T-helper 1 cell treated with Interleukin-12 subunit alpha and Interleukin-12 subunit beta and Interleukin-4 antibody, amounts not matched to agents 30 μg/mL and 1 μg/mL, for 36 hours (primary cell): Measurements from ENCODE around the gene LILRB1.
"Not testable (repeated sequence)": the region's sequence is repeated elsewhere in the genome, so short reads cannot be mapped to it uniquely, and the experiment has no call there.

Source experiments
- H3K27ac Mint-ChIP-seq: one replicate; pipeline ENCODE4 v1.8.0; 2021; ENCODE audit warnings: mild to moderate bottlenecking, mixed read lengths
- H3K27me3 Mint-ChIP-seq: one replicate; pipeline ENCODE4 v1.8.0; 2021; ENCODE audit warnings: low read depth, mixed read lengths
- H3K36me3 Mint-ChIP-seq: one replicate; pipeline ENCODE4 v1.8.0; 2021; ENCODE audit warnings: low read depth, mixed read lengths
- H3K4me1 Mint-ChIP-seq: one replicate; pipeline ENCODE4 v1.8.0; 2021; ENCODE audit warnings: low read depth, mixed read lengths
- H3K4me3 Mint-ChIP-seq: one replicate; pipeline ENCODE4 v1.8.0; 2021; ENCODE audit warnings: mild to moderate bottlenecking, moderate library complexity, mixed read lengths
- H3K9me3 Mint-ChIP-seq: one replicate; pipeline ENCODE4 v1.8.0; 2021; ENCODE audit warnings: mixed read lengths

The LILRB1 gene

DNA sequence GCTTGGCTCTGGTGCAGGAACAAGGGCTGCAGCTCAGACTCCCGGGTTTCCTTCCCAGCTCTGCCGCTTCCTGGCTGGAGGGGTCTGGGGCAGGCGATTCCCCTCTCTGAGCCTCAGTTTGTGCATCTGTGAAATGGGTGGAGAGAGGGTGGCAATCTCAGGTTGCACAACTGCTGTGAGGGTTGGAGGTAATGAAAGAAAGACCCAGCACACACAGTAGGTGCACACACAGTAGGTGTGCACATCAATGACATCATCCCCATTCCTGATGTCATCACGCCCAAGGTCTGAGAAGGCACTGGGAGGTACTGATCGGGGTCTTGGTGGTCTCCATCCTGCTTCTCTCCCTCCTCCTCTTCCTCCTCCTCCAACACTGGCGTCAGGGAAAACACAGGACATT is 35.2 kb downstream of the LILRB1 start:
- no peaks in the 10 kb centered on the region for H3K36me3 Mint-ChIP-seq
- H3K27me3 Mint-ChIP-seq: peaks cover 2% of the 10 kb centered on the region
- peaks cover 10% of the 10 kb centered on the region for H3K9me3 Mint-ChIP-seq
- H3K4me3 Mint-ChIP-seq: no peak overlapping the region
- no peak overlapping the region for H3K27ac Mint-ChIP-seq
- no peaks in the 10 kb centered on the region for H3K4me1 Mint-ChIP-seq

DNA sequence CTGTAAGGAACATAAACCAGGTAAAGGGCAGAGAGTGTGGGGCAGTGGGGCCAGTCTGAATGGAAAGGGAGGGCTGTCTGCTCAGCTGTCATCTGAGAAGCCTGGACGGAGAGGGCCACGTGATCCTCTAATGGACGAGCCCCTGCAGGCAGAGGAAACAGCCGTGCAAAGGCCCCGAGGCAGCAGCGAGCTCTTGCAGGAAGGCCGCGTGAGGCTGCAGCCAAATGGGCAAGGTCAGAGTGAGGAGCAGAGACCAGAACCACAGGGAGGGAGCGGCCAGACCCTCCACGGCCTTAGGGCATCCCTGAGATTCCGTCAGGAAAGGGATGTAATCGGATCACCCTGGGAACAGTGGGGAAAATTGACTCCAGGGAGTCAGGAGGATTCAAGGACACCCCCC is 36.9 kb downstream of the LILRB1 start:
- Mint-ChIP-seq H3K4me3 (no peak overlapping the region), H3K9me3 (peaks cover 10% of the 10 kb centered on the region), H3K36me3 (no peaks in the 10 kb centered on the region), H3K27me3 (peaks cover 5% of the 10 kb centered on the region), H3K27ac (no peak overlapping the region), H3K4me1 (no peaks in the 10 kb centered on the region)

DNA sequence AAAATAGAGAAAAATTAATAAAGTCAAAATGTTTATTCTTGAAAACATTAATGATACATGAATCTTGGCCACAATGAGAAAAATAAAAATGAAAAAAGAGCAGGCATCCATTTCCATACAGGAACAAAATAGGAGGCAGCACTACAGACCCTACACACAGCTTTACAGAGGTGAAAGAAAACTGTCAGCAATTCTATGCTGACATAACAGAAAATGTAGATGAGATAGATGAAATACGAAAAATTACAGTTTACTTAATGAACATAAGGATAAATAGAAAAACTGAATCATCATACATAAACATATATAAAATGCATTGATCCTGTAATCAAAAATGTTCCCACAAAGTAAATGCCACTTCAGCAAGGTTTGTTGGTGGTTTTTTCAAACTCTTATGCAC is 38.1 kb downstream of the LILRB1 start:
- Mint-ChIP-seq H3K27me3 (peaks cover 5% of the 10 kb centered on the region), H3K36me3 (no peaks in the 10 kb centered on the region), H3K4me3 (no peak overlapping the region), H3K4me1 (no peaks in the 10 kb centered on the region), H3K27ac (no peak overlapping the region), H3K9me3 (peaks cover 10% of the 10 kb centered on the region)

DNA sequence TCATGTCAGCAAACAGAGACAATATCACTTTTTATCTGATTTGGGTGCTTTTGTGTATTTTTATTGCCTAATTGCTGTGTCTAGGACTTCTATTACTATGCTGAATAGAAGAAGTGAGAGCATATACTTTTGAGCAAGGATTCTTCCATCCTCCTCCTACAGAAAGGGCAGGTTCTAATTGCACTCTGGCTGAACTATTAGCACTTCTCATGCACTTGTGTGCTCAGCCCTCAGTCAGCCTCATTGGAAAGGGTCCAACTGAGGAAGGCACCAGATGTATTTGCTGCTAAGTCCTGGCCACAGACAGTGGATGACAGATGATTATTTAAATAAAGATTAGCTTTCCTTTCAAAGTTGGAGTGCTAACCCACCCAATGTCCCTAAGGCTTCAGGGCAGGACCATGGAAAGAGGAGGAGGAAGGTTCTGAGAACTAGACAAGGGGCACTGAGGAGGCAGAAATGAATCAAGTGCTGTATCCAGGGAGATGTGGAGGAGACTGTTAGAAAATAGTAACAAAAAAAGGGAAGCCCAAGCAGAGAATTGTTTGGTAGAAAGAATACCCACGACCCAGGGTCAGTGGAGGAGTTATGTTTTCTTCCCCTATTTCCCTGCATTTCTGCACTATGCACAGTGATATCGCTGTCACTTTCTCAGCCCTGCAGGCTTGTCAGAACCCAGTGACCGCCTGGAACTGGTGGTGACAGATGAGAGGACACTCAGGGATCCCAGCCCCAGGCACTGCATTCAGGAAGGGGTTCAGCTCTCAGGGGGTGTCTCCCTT is 40.5 kb downstream of the LILRB1 start:
- Mint-ChIP-seq H3K36me3 (no peaks in the 10 kb centered on the region), H3K9me3 (peaks cover 10% of the 10 kb centered on the region), H3K4me1 (peaks cover 2% of the 10 kb centered on the region), H3K27me3 (peaks cover 5% of the 10 kb centered on the region), H3K4me3 (no peak overlapping the region), H3K27ac (no peak overlapping the region)

DNA sequence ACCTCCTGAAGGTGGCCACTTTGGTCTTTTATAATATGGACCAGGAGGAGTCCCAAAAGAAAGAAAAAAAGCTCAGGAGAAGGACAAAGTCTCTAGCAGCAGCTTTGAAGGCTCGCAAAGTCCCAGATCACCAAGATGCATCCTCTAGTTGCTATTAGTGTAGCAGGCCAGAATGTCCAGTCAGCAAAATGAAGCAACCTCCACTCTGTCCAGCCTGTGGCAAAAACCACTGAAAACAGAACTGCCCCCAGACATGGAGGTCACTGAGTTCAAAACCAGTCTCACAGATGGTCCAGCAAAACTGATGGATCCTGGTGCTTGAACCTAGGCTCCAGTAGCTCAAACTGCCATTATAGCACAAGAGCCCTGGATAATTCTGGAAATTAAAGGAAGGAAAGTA is 42.9 kb downstream of the LILRB1 start:
- Mint-ChIP-seq H3K9me3 (peaks cover 6% of the 10 kb centered on the region), H3K27me3 (peaks cover 5% of the 10 kb centered on the region), H3K4me3 (no peak overlapping the region), H3K36me3 (no peaks in the 10 kb centered on the region), H3K4me1 (peaks cover 2% of the 10 kb centered on the region), H3K27ac (no peak overlapping the region)

DNA sequence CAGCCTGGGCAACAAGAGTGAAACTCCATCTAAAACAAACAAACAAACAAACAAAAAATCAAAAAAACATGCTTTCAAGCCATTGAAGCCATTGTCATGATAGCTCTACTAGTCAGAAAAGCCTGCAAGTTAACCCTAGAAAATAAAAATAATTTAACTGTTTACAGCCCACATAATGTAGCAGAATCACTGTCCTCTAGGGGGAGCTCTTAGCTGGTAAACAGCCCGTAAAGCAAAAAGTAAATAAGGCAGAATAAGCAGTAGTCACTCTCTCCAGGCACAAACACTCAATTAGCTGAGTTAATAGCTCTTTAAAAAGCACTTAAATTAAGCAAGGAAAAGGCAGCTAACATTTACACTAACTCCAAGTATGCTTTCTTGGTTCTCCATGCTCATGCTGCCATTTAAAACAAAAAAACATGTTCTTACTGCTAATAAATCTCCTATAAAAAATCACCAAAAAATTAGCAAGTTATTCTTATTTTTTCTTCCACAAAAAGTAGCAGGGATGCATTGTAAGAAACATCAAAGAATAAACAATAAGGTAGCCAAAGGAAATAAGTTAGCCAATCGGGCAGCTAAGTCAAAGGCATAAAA is 43.8 kb downstream of the LILRB1 start:
- no peak overlapping the region for H3K4me3 Mint-ChIP-seq
- no peaks in the 10 kb centered on the region for H3K9me3 Mint-ChIP-seq
- no peaks in the 10 kb centered on the region for H3K36me3 Mint-ChIP-seq
- H3K4me1 Mint-ChIP-seq: peaks cover 2% of the 10 kb centered on the region
- peaks cover 5% of the 10 kb centered on the region for H3K27me3 Mint-ChIP-seq
- no peak overlapping the region for H3K27ac Mint-ChIP-seq

DNA sequence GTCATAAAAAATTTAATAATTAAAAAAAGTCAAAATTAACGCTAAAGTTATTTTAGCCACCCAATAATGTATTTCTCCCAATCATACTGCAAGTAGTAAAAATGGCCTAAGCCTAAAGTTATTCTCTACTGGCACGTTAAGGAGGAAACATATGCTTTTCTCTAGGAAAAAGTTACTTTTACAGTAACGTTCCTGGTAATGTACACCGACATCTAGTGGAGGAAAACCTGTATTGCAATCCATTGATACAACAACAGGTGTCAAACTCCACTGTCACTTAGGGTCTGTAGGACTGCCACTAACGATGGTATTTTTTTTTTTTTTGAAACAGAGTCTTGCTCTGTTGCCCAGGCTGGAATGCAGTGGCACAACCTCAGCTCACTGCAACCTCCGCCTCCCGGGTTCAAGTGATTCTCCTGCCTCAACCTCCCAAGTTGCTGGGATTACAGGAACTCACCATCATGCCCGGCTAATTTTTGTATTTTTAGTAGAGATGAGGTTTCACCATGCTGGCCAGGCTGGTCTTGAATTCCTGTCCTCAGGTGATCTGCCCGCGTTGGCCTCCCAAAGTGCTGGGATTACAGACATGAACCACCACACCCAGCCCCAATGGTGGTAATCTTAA is 46.0 kb downstream of the LILRB1 start:
- H3K36me3 Mint-ChIP-seq, H3K4me3 Mint-ChIP-seq, H3K27me3 Mint-ChIP-seq, H3K9me3 Mint-ChIP-seq, H3K27ac Mint-ChIP-seq, H3K4me1 Mint-ChIP-seq: not testable (repeated sequence)

DNA sequence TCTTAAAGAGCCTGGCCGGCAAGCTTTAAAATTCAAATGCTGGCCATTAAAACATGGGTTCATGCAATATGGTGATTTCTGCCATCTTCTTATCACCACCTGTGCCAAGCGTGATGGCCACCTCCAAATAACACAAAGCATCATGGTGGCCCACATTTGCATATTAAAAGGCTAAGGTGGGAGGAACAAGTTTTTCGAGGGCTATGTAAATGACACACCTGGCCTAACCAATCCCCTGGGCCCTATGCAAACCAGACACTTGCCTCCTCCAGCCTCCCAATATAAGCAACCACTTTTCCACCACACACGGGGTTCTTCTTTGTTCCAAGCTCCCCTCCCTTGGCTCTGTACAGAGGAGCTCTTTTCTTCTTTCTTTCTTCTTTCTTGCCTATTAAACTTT is 46.9 kb downstream of the LILRB1 start:
- Mint-ChIP-seq H3K27ac (no peak overlapping the region), H3K27me3 (no peaks in the 10 kb centered on the region), H3K4me1 (peaks cover 2% of the 10 kb centered on the region), H3K4me3 (no peak overlapping the region), H3K36me3 (no peaks in the 10 kb centered on the region), H3K9me3 (no peaks in the 10 kb centered on the region)

DNA sequence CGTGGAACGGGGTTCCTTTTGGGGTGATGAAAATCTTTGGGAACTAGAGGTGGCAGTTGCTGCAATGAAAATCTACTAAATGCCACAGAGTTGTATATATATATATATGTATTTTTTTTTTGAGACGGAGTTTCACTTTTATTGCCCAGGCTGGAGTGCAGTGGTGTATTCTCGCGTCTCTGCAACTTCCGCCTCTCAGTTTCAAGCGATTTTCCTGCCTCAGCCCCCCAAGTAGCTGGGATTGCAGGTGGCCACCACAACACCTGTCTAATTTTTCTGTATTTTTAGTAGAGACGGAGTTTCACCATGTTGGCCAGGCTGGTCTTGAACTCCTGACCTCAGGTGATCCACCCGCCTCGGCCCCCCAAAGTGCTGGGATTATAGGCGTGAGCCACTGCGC is 51.3 kb downstream of the LILRB1 start:
- not testable (repeated sequence) for H3K4me3 Mint-ChIP-seq, H3K27ac Mint-ChIP-seq, H3K4me1 Mint-ChIP-seq, H3K36me3 Mint-ChIP-seq, H3K9me3 Mint-ChIP-seq, H3K27me3 Mint-ChIP-seq

DNA sequence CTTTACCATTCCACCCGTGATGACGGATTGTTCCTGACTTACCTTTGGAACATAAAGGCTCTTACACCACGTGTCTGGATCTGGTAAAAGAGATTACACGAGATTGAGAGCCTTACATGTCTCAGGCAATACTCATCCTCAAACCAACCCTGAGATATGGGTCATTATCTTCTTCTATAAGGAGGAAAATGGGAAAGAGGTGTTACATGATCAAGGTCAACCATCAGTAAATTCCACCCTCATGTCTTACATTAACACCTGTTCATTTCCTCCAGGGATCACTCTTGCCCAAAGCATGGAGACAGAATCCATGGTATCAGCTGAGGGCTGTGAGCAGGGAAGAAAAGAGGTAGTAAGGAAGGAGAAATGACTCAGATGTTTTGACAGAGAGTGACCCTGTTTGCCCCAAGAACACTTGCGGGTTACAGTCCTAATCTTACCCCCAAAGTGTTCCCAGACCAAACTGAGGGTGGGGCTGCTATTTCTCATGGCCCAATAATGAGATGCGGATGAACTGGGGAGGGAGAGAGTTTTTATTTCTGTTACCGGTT is 52.1 kb downstream of the LILRB1 start:
- Mint-ChIP-seq H3K4me1 (no peaks in the 10 kb centered on the region), H3K27ac (no peak overlapping the region), H3K4me3 (no peak overlapping the region), H3K27me3 (no peaks in the 10 kb centered on the region), H3K9me3 (no peaks in the 10 kb centered on the region), H3K36me3 (no peaks in the 10 kb centered on the region)

DNA sequence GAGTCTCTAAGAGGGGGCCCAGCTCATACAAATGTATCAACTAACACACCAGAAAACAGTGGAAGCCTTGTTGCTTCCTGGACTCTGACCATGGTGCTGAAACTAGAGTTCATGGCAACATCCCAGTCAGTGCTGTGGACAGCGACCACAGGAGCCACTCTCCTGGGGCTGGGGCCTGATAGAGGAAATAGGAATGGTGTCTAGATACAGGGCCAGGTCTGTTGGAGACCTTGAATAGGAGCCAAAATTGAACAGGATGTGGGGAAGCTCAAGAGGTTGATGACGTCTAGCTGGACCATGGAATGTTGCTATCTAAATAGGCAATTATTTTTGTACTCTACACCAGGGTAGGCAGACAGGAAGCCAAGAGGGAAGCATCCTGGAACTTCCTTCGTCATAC is 54.2 kb downstream of the LILRB1 start:
- H3K4me1 Mint-ChIP-seq: no peaks in the 10 kb centered on the region
- no peak overlapping the region for H3K27ac Mint-ChIP-seq
- H3K9me3 Mint-ChIP-seq: no peaks in the 10 kb centered on the region
- no peak overlapping the region for H3K4me3 Mint-ChIP-seq
- H3K27me3 Mint-ChIP-seq: no peaks in the 10 kb centered on the region
- H3K36me3 Mint-ChIP-seq: no peaks in the 10 kb centered on the region
